ENCODE data around the gene THOC5.

GRCh38 chr22:29485448-29485847 is 68.1 kb downstream of the THOC5 start:
- TF ChIP-seq CREB5 (CRISPR knock-in tag; IDR thresholded peaks at IDR 0.05; ENCODE audit: low read depth): no peak
- no peak for TF ChIP-seq ZC3H10 (CRISPR knock-in tag; IDR thresholded peaks at IDR 0.05)
- TF ChIP-seq ZFP30 (CRISPR knock-in tag; IDR thresholded peaks at IDR 0.05): no peak
- TF ChIP-seq ARNTL (CRISPR knock-in tag; IDR thresholded peaks at IDR 0.05; ENCODE audit: borderline replicate concordance, low read depth): no peak
- no peak for TF ChIP-seq TCF4 (CRISPR knock-in tag; IDR thresholded peaks at IDR 0.05; ENCODE audit: borderline replicate concordance)
- no peak for TF ChIP-seq RARB (CRISPR knock-in tag; IDR thresholded peaks at IDR 0.05)
- TF ChIP-seq ZFP3 (CRISPR knock-in tag; IDR thresholded peaks at IDR 0.05): no peak
- TF ChIP-seq, protein P1, sequence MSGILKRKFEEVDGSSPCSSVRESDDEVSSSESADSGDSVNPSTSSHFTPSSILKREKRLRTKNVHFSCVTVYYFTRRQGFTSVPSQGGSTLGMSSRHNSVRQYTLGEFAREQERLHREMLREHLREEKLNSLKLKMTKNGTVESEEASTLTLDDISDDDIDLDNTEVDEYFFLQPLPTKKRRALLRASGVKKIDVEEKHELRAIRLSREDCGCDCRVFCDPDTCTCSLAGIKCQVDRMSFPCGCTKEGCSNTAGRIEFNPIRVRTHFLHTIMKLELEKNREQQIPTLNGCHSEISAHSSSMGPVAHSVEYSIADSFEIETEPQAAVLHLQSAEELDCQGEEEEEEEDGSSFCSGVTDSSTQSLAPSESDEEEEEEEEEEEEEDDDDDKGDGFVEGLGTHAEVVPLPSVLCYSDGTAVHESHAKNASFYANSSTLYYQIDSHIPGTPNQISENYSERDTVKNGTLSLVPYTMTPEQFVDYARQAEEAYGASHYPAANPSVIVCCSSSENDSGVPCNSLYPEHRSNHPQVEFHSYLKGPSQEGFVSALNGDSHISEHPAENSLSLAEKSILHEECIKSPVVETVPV (CRISPR knock-in tag; IDR thresholded peaks at IDR 0.05): no peak
- no peak for TF ChIP-seq ZNF70 (CRISPR knock-in tag; IDR thresholded peaks at IDR 0.05)
- TF ChIP-seq SNAI2 (CRISPR knock-in tag; IDR thresholded peaks at IDR 0.05): no peak
- TF ChIP-seq GLIS3 (CRISPR knock-in tag; IDR thresholded peaks at IDR 0.05): no peak
- TF ChIP-seq ESRRG (CRISPR knock-in tag; IDR thresholded peaks at IDR 0.05): no peak
- TF ChIP-seq TOX (CRISPR knock-in tag; IDR thresholded peaks at IDR 0.05; ENCODE audit: borderline replicate concordance): no peak
